GM18502 (cell line): ENCODE measurements around the gene TSPAN31.
"Not testable (repeated sequence)": the region's sequence is repeated elsewhere in the genome, so short reads cannot be mapped to it uniquely, and the experiment has no call there.

ENCODE experiments used
- ATAC-seq: cut with Tn5 transposase; IDR thresholded peaks from one replicate; pipeline ENCODE4 v1.9.1; 2021; ENCODE audit warnings: mild to moderate bottlenecking; ENCODE audit not compliant: unreplicated experiment, poor library complexity

Gene TSPAN31

DNA sequence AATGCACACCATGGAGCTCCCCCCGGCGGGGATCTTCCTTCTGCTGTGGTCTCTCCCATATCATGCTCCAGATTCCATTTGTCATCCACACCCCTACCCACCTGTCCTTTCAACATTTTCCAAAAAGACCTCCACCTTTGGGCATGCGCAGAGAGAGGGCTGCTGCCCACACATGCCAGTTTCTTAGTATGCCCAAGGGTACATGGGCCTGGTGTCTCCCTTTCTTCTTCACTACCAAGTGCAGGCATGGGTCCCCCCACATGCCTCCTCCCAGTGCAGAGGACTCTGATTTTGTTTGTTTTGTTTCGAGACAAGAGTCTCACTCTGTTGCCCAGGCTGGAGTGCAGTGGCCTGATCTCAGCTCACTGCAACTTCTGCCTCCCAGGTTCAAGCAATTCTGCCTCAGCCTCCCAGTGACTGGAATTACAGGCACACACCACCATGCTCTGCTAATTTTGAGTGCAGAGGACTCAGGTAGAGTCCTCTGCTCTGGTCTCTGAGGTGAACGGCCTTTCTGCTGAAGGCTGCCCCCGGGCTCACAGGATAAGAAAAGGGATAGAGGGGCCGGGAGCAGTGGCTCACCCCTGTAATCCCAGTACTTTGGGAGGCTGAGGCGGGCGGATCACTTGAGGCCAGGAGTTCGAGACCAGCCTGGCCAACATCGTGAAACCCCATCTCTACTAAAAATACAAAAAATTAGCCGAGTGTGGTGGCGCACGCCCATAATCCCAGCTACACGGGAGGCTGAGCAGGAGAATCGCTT lies 22.8 kb upstream of the TSPAN31 start:
- not testable (repeated sequence) for ATAC-seq

DNA sequence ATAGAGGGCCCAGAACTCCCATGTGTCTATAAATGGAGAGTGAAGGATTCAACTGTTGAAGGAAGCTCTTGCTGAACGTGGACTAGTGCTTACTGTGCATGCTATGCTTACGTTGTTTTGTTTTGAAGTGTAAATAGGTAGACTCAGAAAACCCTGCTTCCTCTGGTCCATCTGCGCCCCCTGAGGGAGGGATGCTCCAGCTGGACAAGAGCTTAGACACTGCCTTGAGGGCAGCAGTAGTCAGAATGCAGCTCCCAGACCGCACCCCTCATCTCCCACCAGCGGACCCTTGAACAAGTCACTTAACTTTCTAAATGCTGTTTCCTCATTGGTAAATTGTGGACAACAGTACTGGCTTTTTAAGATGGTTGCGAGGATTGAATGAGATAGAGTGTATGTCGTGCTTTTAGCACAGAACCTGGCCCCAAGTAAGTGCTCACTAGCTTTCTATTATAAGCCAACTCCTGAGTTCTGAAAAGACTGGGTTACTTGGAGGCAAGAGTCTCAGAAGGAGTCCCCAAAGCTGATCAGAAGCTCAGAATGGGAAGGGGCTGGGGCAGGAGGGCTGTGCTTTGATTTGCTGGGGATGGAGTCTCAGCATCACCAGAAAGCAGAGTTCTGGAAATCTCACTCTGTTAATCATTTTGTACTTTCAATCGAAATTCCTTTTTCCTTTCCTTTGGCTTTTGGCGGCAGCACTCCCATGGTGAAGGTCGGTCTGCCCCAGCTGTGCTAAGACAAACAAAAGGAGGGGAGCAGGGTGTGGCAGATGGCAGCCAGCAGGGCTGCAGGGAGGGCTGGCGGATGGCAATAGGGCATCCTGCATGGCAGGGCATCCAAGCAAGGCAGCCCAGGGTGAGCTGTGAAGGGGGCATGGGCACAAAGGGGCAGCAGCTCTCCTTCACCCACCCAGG lies 21.9 kb upstream of the TSPAN31 start:
- ATAC-seq: no peak

- no peak for ATAC-seq
Observed at GRCh38 chr12:57723630-57723962, 21.2 kb upstream of the TSPAN31 start.

GRCh38 chr12:57724003-57724935 lies 20.6 kb upstream of the TSPAN31 start:
- no peak for ATAC-seq

- ATAC-seq: no peak
Observed at GRCh38 chr12:57724936-57725740, 19.7 kb upstream of the TSPAN31 start.

GRCh38 chr12:57725851-57726150 lies 19.0 kb upstream of the TSPAN31 start:
- no peak for ATAC-seq

GRCh38 chr12:57726151-57726883 lies 18.5 kb upstream of the TSPAN31 start:
- no peak for ATAC-seq

GRCh38 chr12:57726884-57727757 lies 17.7 kb upstream of the TSPAN31 start:
- ATAC-seq: no peak

GRCh38 chr12:57727758-57728395 lies 17.0 kb upstream of the TSPAN31 start:
- no peak for ATAC-seq

DNA sequence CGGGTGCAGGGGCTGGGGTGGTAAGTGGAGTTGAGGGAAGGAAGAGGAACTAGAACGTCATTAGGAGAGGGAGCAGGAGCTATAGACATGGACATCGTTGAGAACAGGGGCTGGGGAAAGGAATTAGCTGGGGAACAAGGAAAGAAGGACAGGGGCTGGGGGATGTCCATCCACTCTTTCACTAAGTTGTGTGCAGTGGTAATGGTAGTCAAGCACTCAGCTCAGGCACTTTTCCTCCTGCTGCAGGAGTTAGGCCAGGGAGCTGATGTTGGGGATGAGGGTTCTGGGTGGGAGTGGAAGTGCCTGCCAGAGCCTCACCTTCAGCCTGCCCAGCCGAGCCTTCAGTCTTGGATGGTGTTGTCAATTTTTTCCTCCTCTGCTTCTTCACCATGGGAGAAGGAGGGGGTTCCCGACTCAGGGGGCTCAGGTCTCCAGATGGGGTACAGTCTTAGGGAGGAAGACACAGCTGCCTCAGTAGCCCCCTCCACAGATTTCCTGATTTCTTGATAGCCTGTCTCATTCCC lies 15.5 kb upstream of the TSPAN31 start:
- ATAC-seq: no peak

GRCh38 chr12:57730336-57731067 lies 14.3 kb upstream of the TSPAN31 start:
- ATAC-seq: no peak

DNA sequence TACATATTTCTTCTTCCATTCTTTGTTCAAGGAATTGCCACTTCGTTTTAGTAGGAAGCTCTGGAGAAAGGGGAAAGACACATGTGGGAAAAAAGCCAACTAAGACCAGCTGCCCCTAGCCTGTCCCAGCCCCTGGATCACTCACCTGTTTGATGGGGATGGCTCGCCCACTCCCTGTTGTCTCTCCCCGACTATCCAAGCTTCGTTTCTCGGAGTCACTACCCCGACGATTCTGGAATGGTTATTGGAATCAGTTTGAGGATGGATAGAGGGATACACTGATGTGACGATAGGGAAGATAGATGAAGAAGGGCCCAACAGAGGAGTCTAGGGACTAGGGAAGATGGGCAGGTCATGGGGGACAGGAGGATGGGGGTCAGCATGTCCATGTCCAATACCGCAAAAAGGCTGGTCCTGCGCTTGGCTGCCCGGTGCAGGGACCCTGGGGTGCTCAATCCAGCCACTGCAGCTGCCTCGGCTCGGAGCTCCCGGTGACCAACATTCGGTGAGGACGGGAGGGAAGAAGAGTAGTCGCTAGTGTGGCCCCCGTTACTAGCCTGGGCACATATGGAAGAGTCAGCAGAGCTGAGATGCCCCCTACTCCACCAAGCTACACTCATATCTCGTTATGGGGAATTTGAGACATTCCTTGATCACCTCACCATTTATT lies 13.3 kb upstream of the TSPAN31 start:
- no peak for ATAC-seq

DNA sequence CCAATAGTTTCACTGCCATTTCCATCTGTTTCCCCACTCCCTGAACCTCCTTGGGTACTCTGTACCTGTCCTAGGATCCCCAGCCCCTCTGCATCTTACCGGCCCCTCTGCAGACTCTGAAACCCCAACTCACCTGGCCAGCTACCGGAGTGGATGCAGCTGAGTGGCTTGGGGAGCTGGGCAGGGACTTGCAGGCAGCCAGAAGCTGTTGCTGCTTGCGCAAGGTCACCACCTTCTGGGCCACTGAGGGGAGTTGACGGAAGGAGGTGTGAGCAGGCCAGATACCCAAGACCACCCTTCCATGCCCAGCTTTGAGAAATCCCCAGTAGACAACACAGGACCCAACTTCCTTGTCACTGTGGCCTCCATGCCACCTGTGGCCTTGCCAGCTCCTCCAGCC lies 12.6 kb upstream of the TSPAN31 start:
- ATAC-seq: no peak

DNA sequence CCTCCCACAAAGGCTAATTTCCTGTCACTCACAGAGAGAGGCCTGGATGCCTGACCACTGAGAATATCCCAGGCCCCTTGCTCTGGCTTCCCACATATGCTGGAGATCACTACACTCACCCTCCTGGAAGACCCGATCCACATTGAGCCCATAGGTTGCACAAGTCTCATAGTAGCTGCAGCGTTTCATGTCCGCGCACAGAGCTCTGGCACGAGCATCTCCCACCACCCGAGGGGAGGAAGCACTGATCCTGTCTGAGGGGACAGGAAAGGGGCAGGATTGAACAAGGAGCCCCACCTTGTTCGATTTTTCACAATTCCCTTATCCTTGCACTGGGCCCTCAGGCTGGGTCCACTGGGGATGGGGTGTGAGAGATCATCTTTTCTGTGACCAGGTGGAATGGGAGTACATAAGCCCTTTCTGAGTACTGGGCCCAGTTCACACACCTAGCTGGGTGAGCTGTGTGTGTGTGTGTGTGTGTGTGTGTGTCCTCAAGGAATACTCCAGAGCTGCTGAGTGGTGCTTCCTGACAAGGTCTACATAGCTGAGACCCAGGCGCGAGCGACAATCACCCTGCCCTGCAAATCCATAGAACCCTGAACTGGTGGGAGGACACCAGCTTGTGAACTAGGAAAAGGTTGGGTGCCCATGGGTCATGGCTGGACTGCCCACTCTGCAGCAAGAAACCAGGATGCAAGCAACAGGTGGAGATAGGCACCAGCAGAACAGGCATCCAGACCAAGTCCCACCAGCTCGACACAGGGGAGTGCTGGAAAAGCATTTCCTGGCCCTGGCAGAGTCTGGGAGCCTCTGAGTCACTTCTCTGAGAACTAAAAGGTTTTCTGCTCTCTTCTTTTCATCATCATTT lies 11.9 kb upstream of the TSPAN31 start:
- no peak for ATAC-seq

DNA sequence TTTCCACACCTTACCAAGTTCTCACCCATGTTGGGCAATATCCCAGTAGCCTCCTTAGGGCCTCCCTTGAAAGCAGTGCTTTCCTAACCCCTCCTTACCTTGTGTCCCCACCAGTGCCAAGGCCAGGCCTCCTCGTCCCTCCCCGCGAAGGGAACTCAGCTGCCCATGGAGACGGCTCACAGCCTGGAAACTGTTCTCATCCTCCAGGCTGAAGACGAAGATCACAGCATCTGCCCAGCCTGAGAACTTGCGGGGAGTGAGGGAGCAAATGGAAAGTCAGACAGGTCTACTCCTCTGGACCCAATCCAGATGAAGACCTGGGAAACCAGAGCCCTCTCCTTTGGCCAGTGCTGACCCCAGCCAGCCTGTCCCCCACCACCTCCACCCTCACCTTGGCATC lies 10.9 kb upstream of the TSPAN31 start:
- ATAC-seq: no peak

DNA sequence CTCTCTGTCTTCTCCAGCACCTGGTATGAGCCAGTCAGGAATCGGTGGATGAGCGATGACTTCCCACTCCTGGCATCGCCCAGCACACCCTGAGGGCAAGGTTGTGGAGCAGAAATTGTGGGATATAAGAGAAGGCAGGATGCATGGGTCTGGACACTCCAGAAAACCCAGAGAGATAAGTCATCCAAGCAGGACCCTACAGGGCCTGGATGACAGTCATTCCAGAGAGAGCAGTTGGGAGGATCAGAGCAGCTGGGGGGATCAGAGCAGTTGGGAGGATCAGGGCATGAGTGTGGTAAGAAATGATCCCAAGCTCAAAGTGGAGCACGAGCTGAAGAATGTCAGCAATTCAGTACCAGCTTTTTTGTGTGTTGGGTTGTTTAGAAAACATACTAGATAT lies 10.2 kb upstream of the TSPAN31 start:
- ATAC-seq: no peak
